A549 (cell line): ENCODE results near the gene PDE4D.

Experiments
- BHLHE40 ChIP-seq: IDR thresholded peaks from 2 replicates; pipeline ENCODE4 v1.6.1; 2012; ENCODE audit warnings: low read depth, low read length, inconsistent platforms
- CEBPB ChIP-seq, 2 experiments: fragments of >200 bp in 1 of 2; sonication (Bioruptor Twin) in 1 of 2; formaldehyde crosslinking in 1 of 2; IDR thresholded peaks; 2 replicates each; pipeline ENCODE4 v1.6.1; 2012 to 2016
- EP300 ChIP-seq, 2 experiments: fragments of >200 bp; sonication (Bioruptor Twin); formaldehyde crosslinking; IDR thresholded peaks; 2 replicates in 1 of 2; 3 replicates in 1 of 2; pipeline ENCODE4 v1.6.1; 2016 to 2017
- JUNB ChIP-seq: fragments of >200 bp; sonication (Bioruptor Twin); formaldehyde crosslinking; IDR thresholded peaks from 2 replicates; pipeline ENCODE4 v1.6.1; 2016
- MAZ ChIP-seq: fragments of 150-350 bp; IDR thresholded peaks from 2 replicates; pipeline ENCODE4 v1.6.1; 2014; ENCODE audit warnings: antibody characterized with exemption, low read depth, low read length, borderline replicate concordance
- POLR2A ChIP-seq: IDR thresholded peaks from 2 replicates; pipeline ENCODE4 v1.6.1; 2012; ENCODE audit warnings: mild to moderate bottlenecking, low read length
- RCOR1 ChIP-seq: fragments of 150-350 bp; IDR thresholded peaks from 2 replicates; pipeline ENCODE4 v1.6.1; 2014; ENCODE audit warnings: antibody characterized with exemption, low read length, low read depth
- SMC3 ChIP-seq: fragments of >200 bp; sonication (Bioruptor Twin); formaldehyde crosslinking; IDR thresholded peaks from 3 replicates; pipeline ENCODE4 v1.6.1; 2018; ENCODE audit warnings: inconsistent platforms
- ZC3H11A ChIP-seq: fragments of 450-650 bp; IDR thresholded peaks from 2 replicates; pipeline ENCODE4 v1.6.1; 2014; ENCODE audit warnings: antibody characterized with exemption, mild to moderate bottlenecking
- ZFP36 ChIP-seq: fragments of 450-650 bp; IDR thresholded peaks from 2 replicates; pipeline ENCODE4 v1.6.1; 2014; ENCODE audit warnings: borderline replicate concordance; ENCODE audit not compliant: partially characterized antibody
- TF ChIP-seq, protein P1 (sequence below): fragments of >200 bp; sonication (Bioruptor Twin); formaldehyde crosslinking; IDR thresholded peaks from 3 replicates; pipeline ENCODE4 v1.5.1; 2016

DNA sequence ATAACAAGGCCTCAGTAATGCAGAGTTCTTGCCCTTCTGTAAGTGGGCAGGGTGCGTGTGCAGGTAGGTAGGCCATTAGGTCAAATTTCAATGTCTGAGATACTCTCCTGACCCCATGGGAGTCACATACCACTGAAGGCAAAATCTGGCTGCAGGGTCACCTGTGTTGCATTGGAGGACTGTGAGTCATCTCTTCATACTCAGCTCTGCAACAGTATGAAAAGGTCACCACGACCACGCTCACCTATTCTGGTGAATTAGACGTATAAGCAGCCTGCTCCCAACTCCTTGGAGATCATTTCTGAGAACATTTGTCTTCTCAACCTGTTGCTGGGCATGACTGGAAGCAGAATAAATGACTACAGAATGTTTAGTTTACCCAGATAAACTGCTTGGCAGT is 599.8 kb downstream of the PDE4D start:
- no peak for TF ChIP-seq JUNB
- TF ChIP-seq, protein P1, sequence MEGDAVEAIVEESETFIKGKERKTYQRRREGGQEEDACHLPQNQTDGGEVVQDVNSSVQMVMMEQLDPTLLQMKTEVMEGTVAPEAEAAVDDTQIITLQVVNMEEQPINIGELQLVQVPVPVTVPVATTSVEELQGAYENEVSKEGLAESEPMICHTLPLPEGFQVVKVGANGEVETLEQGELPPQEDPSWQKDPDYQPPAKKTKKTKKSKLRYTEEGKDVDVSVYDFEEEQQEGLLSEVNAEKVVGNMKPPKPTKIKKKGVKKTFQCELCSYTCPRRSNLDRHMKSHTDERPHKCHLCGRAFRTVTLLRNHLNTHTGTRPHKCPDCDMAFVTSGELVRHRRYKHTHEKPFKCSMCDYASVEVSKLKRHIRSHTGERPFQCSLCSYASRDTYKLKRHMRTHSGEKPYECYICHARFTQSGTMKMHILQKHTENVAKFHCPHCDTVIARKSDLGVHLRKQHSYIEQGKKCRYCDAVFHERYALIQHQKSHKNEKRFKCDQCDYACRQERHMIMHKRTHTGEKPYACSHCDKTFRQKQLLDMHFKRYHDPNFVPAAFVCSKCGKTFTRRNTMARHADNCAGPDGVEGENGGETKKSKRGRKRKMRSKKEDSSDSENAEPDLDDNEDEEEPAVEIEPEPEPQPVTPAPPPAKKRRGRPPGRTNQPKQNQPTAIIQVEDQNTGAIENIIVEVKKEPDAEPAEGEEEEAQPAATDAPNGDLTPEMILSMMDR = no peak
- TF ChIP-seq MAZ = no peak
- TF ChIP-seq ZFP36 = no peak
- no peak for TF ChIP-seq POLR2A
- no peak for TF ChIP-seq BHLHE40
- no peak for TF ChIP-seq CEBPB (IDR thresholded peaks at IDR 0.05)
- no peak for TF ChIP-seq ZC3H11A
- no peak for TF ChIP-seq EP300 (IDR thresholded peaks at IDR 0.05)
- TF ChIP-seq SMC3 = no peak
- no peak for TF ChIP-seq RCOR1
